ENCODE measurements around the gene CPNE7. TPM values are rescaled to one million over a fixed set of nuclear protein-coding genes. Genes with fewer than 3 reads are reported as not detected.

CPNE7 gene
- total and polyA plus RNA-seq, 7 experiments from 2014 or later, result 0.39 to 5.2 TPM; not detected in 5

DNA sequence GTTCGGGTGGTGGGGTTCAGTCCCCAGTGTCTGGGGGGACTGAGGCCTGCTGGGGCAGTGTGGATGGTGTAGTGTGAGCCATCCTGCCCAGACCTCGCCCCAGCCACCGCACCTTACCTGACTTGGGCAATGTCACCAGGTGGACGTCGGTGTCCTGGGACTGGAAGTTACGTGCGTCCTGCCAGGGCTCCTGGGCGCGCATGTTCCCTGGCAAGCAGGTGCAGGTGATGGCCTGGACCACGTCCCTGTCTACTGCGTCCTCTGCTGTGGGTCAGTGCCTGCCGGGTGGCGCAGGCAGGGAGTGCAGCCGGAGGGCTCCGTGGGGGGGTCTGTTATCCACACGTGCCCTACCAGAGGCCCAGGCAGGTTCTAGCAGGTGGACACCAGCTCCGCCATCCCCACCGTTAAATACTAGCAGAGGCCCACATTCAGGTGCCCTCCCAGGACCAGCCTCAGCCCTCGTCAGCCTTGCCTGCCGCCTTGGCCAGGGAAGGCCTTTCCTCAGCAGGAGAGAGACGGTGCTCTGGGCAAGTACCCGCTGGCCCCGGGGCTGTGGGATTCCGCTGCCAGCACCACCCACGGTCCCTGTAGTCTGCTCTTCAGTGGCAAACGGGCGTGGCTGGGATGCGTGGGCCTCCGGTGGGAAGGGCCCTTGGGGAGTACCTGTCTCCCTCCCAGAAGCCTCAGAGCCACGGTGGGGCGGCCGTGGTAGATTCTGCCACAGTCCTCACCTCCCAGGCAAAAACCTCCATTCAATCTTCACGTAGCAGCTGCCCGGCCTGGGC, 29.8 kb downstream of the CPNE7 start:
- CTCF ChIA-PET, result no interaction called here
- Mint-ChIP-seq H3K4me3 (no peak overlapping the region), H3K9me3 (no peaks in the 10 kb centered on the region), H3K27ac (no peak overlapping the region), H3K27me3 (no peaks in the 10 kb centered on the region), H3K4me1 (peaks cover 0 to 15% (median 8%) of the 10 kb centered on the region in 7 donors), H3K36me3 (no peaks in the 10 kb centered on the region)
- H3K4me3 ChIP-seq (ENCODE audit: low read length), result no peak overlapping the region
- no peaks in the 10 kb centered on the region for H3K27me3 ChIP-seq (ENCODE audit: control insufficient read depth in 2 of 2, insufficient read depth in 2 of 2, low read length in 2 of 2)
- peaks cover 12 to 13% of the 10 kb centered on the region in 2 donors for H3K4me1 ChIP-seq (ENCODE audit: control insufficient read depth in 2 of 2, insufficient read depth in 2 of 2, low read length in 2 of 2)
- POLR2A ChIA-PET, result no interaction called here
- DNase-seq (no peak), ATAC-seq (no peak)
- intact Hi-C loops (cut with micrococcal nuclease), result no loop called here
- no peaks in the 10 kb centered on the region for H3K9me3 ChIP-seq (ENCODE audit: control insufficient read depth in 2 of 3, low read length in 3 of 3)
- H3K36me3 ChIP-seq (ENCODE audit: control insufficient read depth in 2 of 3, insufficient read depth in 3 of 3, low read length in 3 of 3), result no peaks in the 10 kb centered on the region
- no peak overlapping the region for H3K27ac ChIP-seq (ENCODE audit: low read depth, low read length)

DNA sequence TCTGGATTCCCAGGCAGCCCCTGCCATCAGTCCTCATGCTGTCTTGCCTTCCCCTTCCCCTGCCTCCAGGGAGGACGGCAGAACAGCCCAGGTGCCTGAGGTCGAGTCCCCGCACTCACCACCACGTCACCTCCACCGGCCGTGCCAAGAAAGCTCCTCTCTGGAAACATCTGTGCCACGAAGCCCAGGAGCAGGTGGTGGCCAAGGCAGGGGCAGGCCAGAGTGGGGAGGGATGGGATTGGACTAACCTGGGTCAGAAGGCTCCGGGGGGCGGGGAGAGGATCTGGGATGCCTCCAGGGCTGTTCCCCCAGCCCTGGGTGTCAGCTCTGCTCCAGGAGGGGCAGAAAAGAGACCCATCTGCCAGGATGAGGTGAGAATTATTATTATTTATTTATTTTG, 30.4 kb downstream of the CPNE7 start:
- no peak for DNase-seq
- ChIA-PET CTCF (no interaction called here), POLR2A (interaction anchor here (0.6 kb wide), 1 partner anchor 72 kb away, joined by 3 read pairs; no protein-coding TSS in a partner anchor)
- Mint-ChIP-seq H3K36me3 (no peaks in the 10 kb centered on the region), H3K27me3 (no peaks in the 10 kb centered on the region), H3K4me3 (no peak overlapping the region), H3K4me1 (peaks cover 0 to 15% (median 8%) of the 10 kb centered on the region in 7 donors), H3K27ac (no peak overlapping the region), H3K9me3 (no peaks in the 10 kb centered on the region)
- no peaks in the 10 kb centered on the region for H3K36me3 ChIP-seq (ENCODE audit: control insufficient read depth in 2 of 3, insufficient read depth in 3 of 3, low read length in 3 of 3)
- no peaks in the 10 kb centered on the region for H3K27me3 ChIP-seq (ENCODE audit: control insufficient read depth in 2 of 2, insufficient read depth in 2 of 2, low read length in 2 of 2)
- no peaks in the 10 kb centered on the region for H3K9me3 ChIP-seq (ENCODE audit: control insufficient read depth in 2 of 3, low read length in 3 of 3)
- H3K27ac ChIP-seq (ENCODE audit: low read depth, low read length), result no peak overlapping the region
- intact Hi-C loops (cut with micrococcal nuclease), result no loop called here
- no peak overlapping the region for H3K4me3 ChIP-seq (ENCODE audit: low read length)
- no peak for ATAC-seq
- peaks cover 12 to 13% of the 10 kb centered on the region in 2 donors for H3K4me1 ChIP-seq (ENCODE audit: control insufficient read depth in 2 of 2, insufficient read depth in 2 of 2, low read length in 2 of 2)

DNA sequence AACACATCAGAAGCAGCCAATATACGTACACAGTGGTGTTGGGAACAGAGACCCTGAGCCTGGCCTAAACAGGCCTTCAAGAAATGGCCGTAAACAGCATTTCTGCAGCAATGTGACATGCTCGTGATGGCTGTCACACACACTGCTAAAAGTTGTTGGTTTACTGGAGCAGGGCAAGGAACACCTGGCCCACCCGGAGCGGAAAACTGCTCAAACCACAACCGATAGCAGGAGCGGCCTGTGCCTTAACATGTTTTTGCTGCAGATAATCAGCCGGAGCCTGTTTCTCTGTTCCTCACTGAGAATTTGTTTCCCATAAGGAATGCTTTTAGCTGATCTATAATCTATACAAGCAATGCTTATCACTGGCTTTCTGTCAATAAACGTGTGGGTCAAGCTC, 31.9 kb downstream of the CPNE7 start:
- no peak overlapping the region for H3K4me3 Mint-ChIP-seq
- H3K9me3 Mint-ChIP-seq, result peaks cover 0 to 2% (median 0%) of the 10 kb centered on the region in 11 donors
- no peak overlapping the region for H3K4me3 ChIP-seq (ENCODE audit: low read length)
- intact Hi-C loops (cut with micrococcal nuclease), result no loop called here
- H3K27ac ChIP-seq (ENCODE audit: low read depth, low read length), result no peak overlapping the region
- no peaks in the 10 kb centered on the region for H3K27me3 ChIP-seq (ENCODE audit: control insufficient read depth in 2 of 2, insufficient read depth in 2 of 2, low read length in 2 of 2)
- no peaks in the 10 kb centered on the region for H3K36me3 Mint-ChIP-seq
- no peaks in the 10 kb centered on the region for H3K36me3 ChIP-seq (ENCODE audit: control insufficient read depth in 2 of 3, insufficient read depth in 3 of 3, low read length in 3 of 3)
- peaks cover 0 to 11% (median 8%) of the 10 kb centered on the region in 7 donors for H3K4me1 Mint-ChIP-seq
- CTCF ChIA-PET, result no interaction called here
- peaks cover 0 to under 1% (median 0%) of the 10 kb centered on the region in 5 donors for H3K27me3 Mint-ChIP-seq
- ATAC-seq (no peak), DNase-seq (no peak)
- POLR2A ChIA-PET, result no interaction called here
- H3K27ac Mint-ChIP-seq, result no peak overlapping the region
- no peaks in the 10 kb centered on the region for H3K9me3 ChIP-seq (ENCODE audit: control insufficient read depth in 2 of 3, low read length in 3 of 3)
- peaks cover 7 to 8% of the 10 kb centered on the region in 2 donors for H3K4me1 ChIP-seq (ENCODE audit: control insufficient read depth in 2 of 2, insufficient read depth in 2 of 2, low read length in 2 of 2)

DNA sequence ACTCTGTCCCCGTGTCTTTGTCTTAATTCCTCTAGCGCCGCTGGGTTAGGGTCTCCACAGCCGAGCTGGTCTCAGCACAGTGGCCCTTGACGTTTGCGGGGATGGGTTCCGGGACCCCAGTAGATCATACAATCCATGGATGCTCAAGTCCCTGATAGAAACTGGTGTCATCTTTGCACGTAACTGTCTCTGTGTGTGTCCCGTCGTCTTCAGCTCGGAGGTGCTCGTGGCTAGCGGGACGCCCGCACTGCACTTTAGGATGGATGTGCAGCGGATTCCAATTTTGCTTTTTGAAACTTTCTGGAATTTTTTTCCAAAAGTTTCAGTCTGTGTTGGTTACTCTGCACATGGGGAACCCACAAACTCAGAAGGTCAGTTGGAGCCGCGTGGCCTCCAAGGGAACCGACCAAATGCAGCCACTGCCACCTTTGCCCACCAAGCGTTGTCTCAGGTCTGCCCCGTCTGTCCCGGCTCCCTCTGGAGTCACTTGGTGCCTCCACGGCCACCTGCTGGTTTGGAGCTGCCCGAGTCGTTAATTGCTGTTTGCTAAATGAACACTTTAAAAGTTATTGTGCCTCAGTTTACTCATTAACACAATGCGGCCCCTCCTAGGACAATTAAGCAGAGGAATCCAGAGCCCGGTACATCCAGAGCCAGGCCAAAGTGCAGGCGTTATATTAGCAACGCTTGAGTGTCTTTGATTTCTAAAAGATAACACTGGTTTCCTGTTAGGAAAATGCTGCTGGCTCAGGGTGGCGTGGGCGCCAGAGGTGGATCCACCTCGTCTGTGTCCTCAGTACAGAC, 32.6 kb downstream of the CPNE7 start:
- DNase-seq (no peak), ATAC-seq (no peak)
- no peak overlapping the region for H3K27ac ChIP-seq (ENCODE audit: low read depth, low read length)
- no peak overlapping the region for H3K4me3 Mint-ChIP-seq
- ChIA-PET POLR2A (no interaction called here), CTCF (no interaction called here)
- H3K4me3 ChIP-seq (ENCODE audit: low read length), result no peak overlapping the region
- no peaks in the 10 kb centered on the region for H3K9me3 ChIP-seq (ENCODE audit: control insufficient read depth in 2 of 3, low read length in 3 of 3)
- no peak overlapping the region for H3K27ac Mint-ChIP-seq
- no peaks in the 10 kb centered on the region for H3K36me3 Mint-ChIP-seq
- no peaks in the 10 kb centered on the region for H3K27me3 ChIP-seq (ENCODE audit: control insufficient read depth in 2 of 2, insufficient read depth in 2 of 2, low read length in 2 of 2)
- intact Hi-C loops (cut with micrococcal nuclease), result no loop called here
- peaks cover 0 to 2% (median 0%) of the 10 kb centered on the region in 5 donors for H3K27me3 Mint-ChIP-seq
- H3K4me1 ChIP-seq (ENCODE audit: control insufficient read depth in 2 of 2, insufficient read depth in 2 of 2, low read length in 2 of 2), result peaks cover under 1% of the 10 kb centered on the region in 2 donors
- peaks cover 0 to 11% (median 3%) of the 10 kb centered on the region in 7 donors for H3K4me1 Mint-ChIP-seq
- no peaks in the 10 kb centered on the region for H3K36me3 ChIP-seq (ENCODE audit: control insufficient read depth in 2 of 3, insufficient read depth in 3 of 3, low read length in 3 of 3)
- H3K9me3 Mint-ChIP-seq, result peaks cover 0 to 2% (median 0%) of the 10 kb centered on the region in 11 donors

DNA sequence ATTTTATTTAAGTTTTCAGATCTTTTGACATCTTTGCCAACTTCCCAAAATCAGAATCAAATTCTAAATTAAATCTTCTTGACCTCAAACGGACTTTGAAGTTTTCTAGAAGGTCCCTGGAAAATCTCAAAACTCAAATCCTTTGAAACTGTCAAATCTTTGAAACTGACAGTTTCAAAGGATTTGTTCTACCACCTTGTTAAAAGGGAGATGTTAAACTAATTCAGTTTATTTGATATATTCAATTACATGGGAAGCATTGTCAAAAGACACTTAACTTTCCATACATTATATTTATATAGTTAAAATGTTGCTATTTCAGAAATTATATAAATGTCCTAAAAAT, 34.5 kb downstream of the CPNE7 start:
- ATAC-seq, result no peak
- no peak for DNase-seq
- POLR2A ChIA-PET, result interaction anchor here (0.6 kb wide), 1 partner anchor 77 kb away, joined by 3 read pairs; no protein-coding TSS in a partner anchor
- intact Hi-C loops (cut with micrococcal nuclease), result no loop called here
- Histone ChIP-seq H3K4me1 (ENCODE audit: control insufficient read depth in 2 of 2, insufficient read depth in 2 of 2, low read length in 2 of 2) (no peaks in the 10 kb centered on the region), H3K36me3 (ENCODE audit: control insufficient read depth in 2 of 3, insufficient read depth in 3 of 3, low read length in 3 of 3) (no peaks in the 10 kb centered on the region), H3K27ac (ENCODE audit: low read depth, low read length) (no peak overlapping the region), H3K9me3 (ENCODE audit: control insufficient read depth in 2 of 3, low read length in 3 of 3) (no peaks in the 10 kb centered on the region), H3K27me3 (ENCODE audit: control insufficient read depth in 2 of 2, insufficient read depth in 2 of 2, low read length in 2 of 2) (no peaks in the 10 kb centered on the region), H3K4me3 (ENCODE audit: low read length) (no peak overlapping the region)
- H3K27me3 Mint-ChIP-seq, result peaks cover 0 to 5% (median 0%) of the 10 kb centered on the region in 5 donors
- peaks cover 0 to 11% (median 4%) of the 10 kb centered on the region in 7 donors for H3K4me1 Mint-ChIP-seq
- CTCF ChIA-PET, result no interaction called here
- H3K27ac Mint-ChIP-seq, result no peak overlapping the region
- no peaks in the 10 kb centered on the region for H3K36me3 Mint-ChIP-seq
- no peak overlapping the region for H3K4me3 Mint-ChIP-seq
- peaks cover 0 to 2% (median 0%) of the 10 kb centered on the region in 11 donors for H3K9me3 Mint-ChIP-seq

DNA sequence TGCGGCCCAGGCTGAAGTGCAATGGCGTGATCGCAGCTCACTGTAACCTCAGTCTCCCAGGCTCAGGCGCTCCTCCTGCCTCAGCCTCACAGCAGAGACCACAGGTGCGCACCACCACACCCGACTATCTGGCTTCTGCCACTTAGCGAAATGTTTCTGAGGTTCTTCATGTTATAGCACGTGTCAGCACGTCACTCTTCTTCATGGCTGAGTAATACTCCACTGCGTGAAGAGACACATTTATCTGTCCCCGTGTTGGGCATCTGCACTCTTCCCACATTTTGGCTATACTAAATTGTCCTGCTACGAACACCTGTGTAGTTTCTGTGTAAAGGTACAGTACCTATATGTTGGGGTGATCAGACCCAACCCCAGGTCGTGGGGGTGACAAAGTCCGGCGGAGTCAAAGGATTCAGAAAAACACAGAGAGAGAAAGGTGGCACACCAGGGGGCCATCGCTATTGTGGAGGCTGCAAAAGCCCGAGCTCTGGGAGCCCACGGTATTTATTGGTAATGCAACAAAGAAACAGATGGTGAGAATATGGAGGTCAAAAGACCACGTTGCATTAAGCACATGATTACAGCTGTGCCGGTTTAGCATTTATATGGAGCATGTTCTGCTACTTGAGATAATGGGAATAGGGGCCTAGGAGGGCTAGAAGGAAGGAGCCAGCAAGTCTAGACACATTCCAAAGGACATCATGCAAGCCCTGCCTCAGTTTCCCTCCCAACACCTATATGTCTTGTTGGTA, 37.0 kb downstream of the CPNE7 start:
- intact Hi-C loops (cut with micrococcal nuclease), result no loop called here
- Mint-ChIP-seq H3K27me3 (peaks cover 0 to 5% (median 0%) of the 10 kb centered on the region in 5 donors), H3K9me3 (peaks cover 0 to 8% (median 0%) of the 10 kb centered on the region in 11 donors), H3K4me3 (no peak overlapping the region), H3K4me1 (peaks cover 6 to 25% (median 17%) of the 10 kb centered on the region in 7 donors), H3K27ac (peak overlapping the region in 2 of 9 donors; percentile 1 to 53), H3K36me3 (peaks cover 0 to 4% (median 0%) of the 10 kb centered on the region in 5 donors)
- Histone ChIP-seq H3K4me1 (ENCODE audit: control insufficient read depth in 2 of 2, insufficient read depth in 2 of 2, low read length in 2 of 2) (peaks cover 0 to 10% of the 10 kb centered on the region in 2 donors), H3K36me3 (ENCODE audit: control insufficient read depth in 2 of 3, insufficient read depth in 3 of 3, low read length in 3 of 3) (no peaks in the 10 kb centered on the region), H3K4me3 (ENCODE audit: low read length) (no peak overlapping the region), H3K9me3 (ENCODE audit: control insufficient read depth in 2 of 3, low read length in 3 of 3) (no peaks in the 10 kb centered on the region), H3K27ac (ENCODE audit: low read depth, low read length) (no peak overlapping the region), H3K27me3 (ENCODE audit: control insufficient read depth in 2 of 2, insufficient read depth in 2 of 2, low read length in 2 of 2) (no peaks in the 10 kb centered on the region)
- ATAC-seq, result no peak
- ChIA-PET POLR2A (no interaction called here), CTCF (interaction anchor here (0.6 kb wide), 1 partner anchor 352 kb away, joined by 4 read pairs; no protein-coding TSS in a partner anchor)
- no peak for DNase-seq

All from naive thymus-derived CD4-positive, alpha-beta T cell (primary cell).